ACC112 (cell line): Measurements from ENCODE around the gene MLEC.

Experiments used
- H2AFZ ChIP-seq: fragments of 200-600 bp; sonication (generic); one replicate; pipeline ENCODE4 v1.6.0; 2017; ENCODE audit warnings: antibody characterized with exemption, low read length; ENCODE audit not compliant: unreplicated experiment
- H3K27ac ChIP-seq: fragments of 200-600 bp; sonication (generic); 2 replicates; pipeline ENCODE4 v1.5.1; 2014; ENCODE audit warnings: low read depth, mild to moderate bottlenecking, antibody characterized with exemption, low read length, moderate library complexity
- H3K27me3 ChIP-seq: fragments of 200-600 bp; sonication (generic); 2 replicates; pipeline ENCODE4 v1.6.1; 2014; ENCODE audit warnings: mild to moderate bottlenecking, antibody characterized with exemption, low read length, moderate library complexity, mixed read lengths; ENCODE audit not compliant: insufficient read depth
- H3K36me3 ChIP-seq: fragments of 200-600 bp; sonication (generic); 2 replicates; pipeline ENCODE4 v1.6.1; 2016; ENCODE audit warnings: mild to moderate bottlenecking, antibody characterized with exemption, low read length, moderate library complexity, mixed read lengths; ENCODE audit not compliant: insufficient read depth
- H3K4me1 ChIP-seq: fragments of 200-600 bp; sonication (generic); one replicate; pipeline ENCODE4 v1.6.1; 2016; ENCODE audit warnings: low read length, mixed read lengths; ENCODE audit not compliant: insufficient read depth, unreplicated experiment, control insufficient read depth
- H3K4me3 ChIP-seq: fragments of 200-600 bp; sonication (generic); 2 replicates; pipeline ENCODE4 v1.5.1; 2014; ENCODE audit warnings: mild to moderate bottlenecking, low read depth, low read length
- H3K79me2 ChIP-seq: fragments of 200-600 bp; sonication (generic); one replicate; pipeline ENCODE4 v1.6.0; 2016; ENCODE audit warnings: low read length; ENCODE audit not compliant: control insufficient read depth, unreplicated experiment, insufficient read depth

The MLEC gene

DNA sequence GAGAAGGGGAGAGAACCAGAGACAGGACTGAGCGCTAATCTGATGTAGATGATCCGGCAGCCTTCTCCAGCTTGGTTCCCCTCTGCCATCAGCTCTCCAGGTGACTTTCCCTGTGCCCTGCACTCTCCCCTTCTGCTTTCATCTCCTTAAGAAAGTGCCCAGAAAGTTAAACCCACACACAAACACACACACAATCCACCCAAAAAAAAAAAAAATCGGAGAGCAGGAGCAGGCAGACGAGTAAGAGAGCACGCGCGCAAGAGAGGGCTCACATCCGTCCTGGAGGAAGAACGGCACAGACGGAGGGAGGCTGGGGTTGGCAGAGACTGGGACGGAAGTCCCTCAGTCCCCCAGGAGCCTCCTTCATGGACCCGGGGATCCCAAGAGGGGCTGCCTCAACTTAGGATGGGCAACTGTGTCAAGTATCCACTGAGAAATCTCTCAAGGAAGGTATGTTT is 36.7 kb upstream of the MLEC start:
- H3K79me2 ChIP-seq: no peaks in the 10 kb centered on the region
- H3K27ac ChIP-seq: no peak overlapping the region
- peaks cover 3% of the 10 kb centered on the region for H3K4me1 ChIP-seq
- no peaks in the 10 kb centered on the region for H3K36me3 ChIP-seq
- H2AFZ ChIP-seq: no peak overlapping the region
- peaks cover 14% of the 10 kb centered on the region; the same call in 1 of the 2 replicates for H3K27me3 ChIP-seq
- H3K4me3 ChIP-seq: peak overlapping the region; percentile 69; the same call in 1 of the 2 replicates

DNA sequence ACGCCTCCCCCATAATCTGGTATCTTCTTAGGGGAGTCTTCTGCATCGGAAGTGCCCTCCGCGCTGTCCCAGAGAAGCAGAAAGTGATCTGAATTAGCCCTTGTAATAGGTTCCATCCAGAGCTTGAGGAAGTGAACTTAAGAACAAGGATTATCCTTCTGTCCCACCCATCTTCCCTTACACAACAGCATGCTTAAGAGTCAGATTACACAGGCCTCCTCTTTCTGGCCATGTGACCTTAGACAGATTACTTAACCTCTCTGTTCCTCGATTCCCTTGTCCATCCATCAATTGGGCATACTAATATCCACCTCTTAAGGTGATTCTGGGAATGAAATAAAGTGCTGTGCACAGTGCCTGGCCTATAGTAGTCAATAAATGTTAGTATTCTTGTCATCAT is 35.1 kb upstream of the MLEC start:
- H3K4me3 ChIP-seq: no peak overlapping the region
- H3K36me3 ChIP-seq: no peaks in the 10 kb centered on the region
- H2AFZ ChIP-seq: no peak overlapping the region
- H3K27ac ChIP-seq: no peak overlapping the region
- H3K27me3 ChIP-seq: 0 out of 2 replicates have a peak, but pooled peaks cover 9% of the 10 kb centered on the region
- no peaks in the 10 kb centered on the region for H3K79me2 ChIP-seq
- peaks cover 3% of the 10 kb centered on the region for H3K4me1 ChIP-seq

DNA sequence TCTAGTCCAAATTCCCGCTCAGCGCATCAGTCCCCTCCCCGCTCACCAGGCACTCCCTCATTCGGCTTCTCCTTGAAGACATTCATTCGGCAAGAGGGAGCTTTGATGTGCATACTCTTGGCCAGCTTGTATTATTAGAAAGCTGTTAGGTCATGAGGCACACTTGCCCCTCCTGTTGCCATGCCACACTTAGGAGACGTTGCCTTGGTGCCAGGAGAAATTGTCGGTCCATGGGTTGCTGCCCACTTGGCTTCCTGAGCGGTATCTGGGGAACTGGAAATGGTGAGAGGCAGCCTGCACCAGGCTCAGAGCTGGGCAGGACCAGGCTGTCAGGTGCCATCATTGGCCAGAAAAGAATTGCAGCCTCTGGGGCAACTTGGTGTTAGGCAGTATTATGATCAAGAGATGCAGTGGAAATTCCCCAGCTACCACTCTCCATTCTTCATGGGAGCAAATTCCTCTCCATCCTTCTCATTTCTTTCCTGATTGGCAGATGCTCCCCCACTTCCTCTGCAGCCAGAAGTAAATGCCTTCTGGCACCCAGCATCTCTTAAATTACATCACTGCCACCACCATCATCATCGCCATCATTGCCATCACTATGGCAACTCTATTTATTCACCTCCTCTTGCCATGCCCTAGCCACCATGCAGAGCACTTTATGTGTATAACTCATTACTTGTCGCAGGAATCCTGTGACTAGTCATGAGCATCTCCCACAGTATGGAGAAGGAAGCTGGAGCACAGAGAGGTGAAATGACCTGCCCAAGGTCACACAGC is 34.1 kb upstream of the MLEC start:
- Histone ChIP-seq H3K4me1 (peaks cover 3% of the 10 kb centered on the region), H3K27me3 (0 out of 2 replicates have a peak, but pooled peaks cover 9% of the 10 kb centered on the region), H2AFZ (no peak overlapping the region), H3K36me3 (no peaks in the 10 kb centered on the region), H3K79me2 (no peaks in the 10 kb centered on the region), H3K27ac (no peak overlapping the region), H3K4me3 (no peak overlapping the region)

DNA sequence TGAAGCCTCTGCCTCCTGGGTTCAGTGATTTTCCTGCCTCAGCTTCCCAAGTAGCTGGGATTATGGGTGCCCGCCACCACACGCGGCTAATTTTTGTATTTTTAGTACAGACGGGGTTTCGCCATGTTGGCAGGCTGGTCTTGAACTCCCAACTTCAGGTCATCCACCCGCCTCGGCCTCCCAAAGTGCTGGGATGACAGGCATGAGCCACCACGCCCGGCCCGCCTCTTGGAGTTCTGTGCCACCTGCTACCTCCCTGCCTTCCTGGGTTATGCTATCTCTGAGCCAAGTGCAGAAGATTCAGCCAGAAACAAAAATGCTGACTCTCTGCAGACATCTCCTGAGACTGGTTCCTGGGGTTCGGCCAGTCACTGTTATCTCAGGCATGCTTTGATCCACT is 33.3 kb upstream of the MLEC start:
- H3K4me3 ChIP-seq: no peak overlapping the region
- H3K79me2 ChIP-seq: no peaks in the 10 kb centered on the region
- H3K36me3 ChIP-seq: no peaks in the 10 kb centered on the region
- no peak overlapping the region for H2AFZ ChIP-seq
- H3K27me3 ChIP-seq: 0 out of 2 replicates have a peak, but pooled peaks cover 9% of the 10 kb centered on the region
- peaks cover 3% of the 10 kb centered on the region for H3K4me1 ChIP-seq
- no peak overlapping the region for H3K27ac ChIP-seq

DNA sequence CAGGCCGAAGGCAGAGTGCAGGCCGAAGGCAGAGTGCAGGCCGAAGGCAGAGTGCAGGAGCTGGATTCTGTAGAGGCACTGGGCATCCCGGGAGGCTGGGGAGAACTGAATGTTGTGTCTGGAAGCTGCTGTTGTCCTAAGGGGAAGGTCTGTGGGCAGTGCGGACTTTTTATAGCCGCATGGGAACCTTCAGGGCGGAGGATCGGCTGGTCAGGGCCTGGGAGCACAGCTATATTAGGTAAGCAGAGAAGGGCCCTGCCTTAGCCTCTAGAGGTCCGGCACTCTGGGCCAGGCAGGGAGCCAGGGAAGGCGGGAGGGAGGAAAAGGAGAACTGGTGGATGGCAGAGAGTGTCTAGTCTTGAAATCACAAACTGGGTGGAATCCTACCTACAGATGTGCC is 32.3 kb upstream of the MLEC start:
- Histone ChIP-seq H3K4me1 (peaks cover 3% of the 10 kb centered on the region), H3K27me3 (0 out of 2 replicates have a peak, but pooled peaks cover 9% of the 10 kb centered on the region), H3K4me3 (no peak overlapping the region), H3K36me3 (no peaks in the 10 kb centered on the region), H3K27ac (no peak overlapping the region), H2AFZ (no peak overlapping the region), H3K79me2 (no peaks in the 10 kb centered on the region)

DNA sequence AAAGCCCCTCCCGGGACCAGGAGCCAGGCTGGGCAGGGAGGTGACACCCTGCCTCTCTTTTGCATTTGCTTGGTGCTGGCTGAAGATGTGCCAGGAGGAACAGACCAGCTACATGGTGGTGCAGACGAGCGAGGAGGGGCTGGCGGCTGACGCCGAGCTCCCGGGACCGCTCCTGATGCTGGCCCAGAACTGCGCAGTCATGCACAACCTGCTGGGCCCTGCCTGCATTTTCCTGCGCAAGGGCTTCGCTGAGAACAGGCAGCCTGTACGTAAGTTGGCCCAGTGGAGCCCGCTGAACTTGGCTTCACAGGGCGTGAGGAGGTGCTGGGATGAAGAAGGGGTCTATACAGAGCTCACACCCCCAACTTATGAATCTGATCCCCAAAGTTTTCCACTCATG is 30.9 kb upstream of the MLEC start:
- Histone ChIP-seq H2AFZ (no peak overlapping the region), H3K4me1 (no peaks in the 10 kb centered on the region), H3K36me3 (no peaks in the 10 kb centered on the region)

DNA sequence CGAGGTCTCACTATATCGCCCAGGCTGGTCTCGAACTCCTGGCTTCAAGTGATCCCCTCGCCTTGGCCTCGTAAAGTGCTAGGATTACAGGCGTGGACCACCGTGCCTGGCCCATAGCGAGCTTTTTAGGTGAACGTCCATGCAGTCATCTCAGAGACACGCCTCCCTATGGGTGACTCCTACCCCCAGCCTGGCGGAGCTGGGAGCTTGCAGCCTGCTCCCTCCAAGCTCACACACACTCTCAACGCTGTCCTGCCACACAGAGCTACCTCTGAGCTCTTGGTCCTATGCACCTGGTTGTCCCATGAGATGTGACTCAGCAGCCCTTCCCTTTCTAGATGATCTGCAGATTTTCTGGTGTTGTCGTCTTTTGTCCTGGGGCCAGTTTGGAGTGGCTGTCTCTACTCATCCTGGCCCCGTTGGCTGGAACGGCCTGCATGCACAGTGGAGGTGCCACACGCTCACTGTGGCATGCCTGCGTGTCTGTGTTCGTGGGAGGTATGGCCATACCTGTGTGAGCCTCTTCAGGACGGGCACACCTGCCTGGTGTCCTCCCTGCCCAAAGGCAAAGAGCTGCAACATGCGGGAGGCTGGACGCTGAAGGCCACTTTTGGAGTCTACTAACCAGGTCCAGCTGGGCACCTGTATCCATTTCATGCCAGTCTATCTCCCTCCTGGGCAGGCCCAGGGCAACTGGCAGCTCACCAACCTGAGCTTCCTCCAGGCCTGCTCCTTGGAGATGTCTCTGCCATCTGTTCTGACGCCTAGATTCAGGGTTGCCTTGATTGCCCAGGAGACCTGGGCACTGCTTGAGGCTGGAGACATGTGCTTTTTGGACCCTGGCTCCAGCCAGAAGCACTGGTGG is 28.4 kb upstream of the MLEC start:
- Histone ChIP-seq H3K79me2 (no peaks in the 10 kb centered on the region), H3K4me3 (no peak overlapping the region), H3K36me3 (no peaks in the 10 kb centered on the region), H2AFZ (no peak overlapping the region), H3K27ac (no peak overlapping the region), H3K4me1 (no peaks in the 10 kb centered on the region), H3K27me3 (peaks cover 8% of the 10 kb centered on the region; the same call in 1 of the 2 replicates)

More for the DNA sequence above, 30.9 kb upstream of the MLEC start:
- H3K27ac ChIP-seq: no peak overlapping the region
- H3K4me3 ChIP-seq: no peak overlapping the region
- H3K27me3 ChIP-seq: peaks cover 3% of the 10 kb centered on the region; the same call in 1 of the 2 replicates
- no peaks in the 10 kb centered on the region for H3K79me2 ChIP-seq

DNA sequence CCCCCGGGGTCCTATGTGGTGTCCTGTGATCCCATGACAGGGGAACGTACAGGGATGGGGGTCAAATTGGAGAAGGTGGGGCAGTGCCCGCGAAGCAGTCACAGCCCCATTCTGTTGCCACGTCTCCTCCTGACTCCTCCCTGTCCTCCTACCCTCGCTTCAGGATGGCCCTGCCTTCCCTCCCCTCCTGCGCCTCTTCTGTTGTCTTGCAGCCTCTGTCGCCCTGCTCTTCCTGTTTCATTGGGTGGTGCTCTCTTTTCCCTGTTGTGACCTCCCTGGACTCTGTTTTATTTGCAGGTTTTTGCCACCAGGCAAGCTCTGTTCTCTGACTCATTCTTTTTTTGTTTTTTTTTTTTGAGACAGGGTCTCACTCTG is 27.8 kb upstream of the MLEC start:
- no peak overlapping the region for H3K27ac ChIP-seq
- no peaks in the 10 kb centered on the region for H3K36me3 ChIP-seq
- H3K4me1 ChIP-seq: no peaks in the 10 kb centered on the region
- no peaks in the 10 kb centered on the region for H3K79me2 ChIP-seq
- H3K4me3 ChIP-seq: no peak overlapping the region
- H3K27me3 ChIP-seq: peaks cover 8% of the 10 kb centered on the region; the same call in 1 of the 2 replicates
- H2AFZ ChIP-seq: no peak overlapping the region

DNA sequence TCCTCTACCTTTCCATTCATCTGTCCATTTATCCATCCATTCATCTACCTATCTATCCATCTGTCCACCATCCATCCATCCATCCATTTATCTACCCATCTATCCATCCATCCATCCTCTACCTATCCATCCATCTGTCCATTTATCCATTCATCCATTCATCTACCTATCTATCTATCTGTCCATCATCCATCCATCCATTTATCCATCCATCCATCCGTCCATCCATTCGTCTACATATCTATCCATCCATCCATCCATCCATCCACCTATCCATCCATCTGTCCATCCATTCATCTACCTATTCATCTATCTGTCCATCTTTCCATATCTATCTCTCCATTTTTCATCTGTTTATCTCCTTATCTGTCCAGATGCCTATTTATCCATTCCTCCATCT is 25.5 kb upstream of the MLEC start:
- H3K27me3 ChIP-seq: peaks cover 8% of the 10 kb centered on the region; the same call in 1 of the 2 replicates
- no peak overlapping the region for H3K4me3 ChIP-seq
- no peaks in the 10 kb centered on the region for H3K79me2 ChIP-seq
- H3K4me1 ChIP-seq: no peaks in the 10 kb centered on the region
- H3K36me3 ChIP-seq: no peaks in the 10 kb centered on the region
- H3K27ac ChIP-seq: no peak overlapping the region
- no peak overlapping the region for H2AFZ ChIP-seq

DNA sequence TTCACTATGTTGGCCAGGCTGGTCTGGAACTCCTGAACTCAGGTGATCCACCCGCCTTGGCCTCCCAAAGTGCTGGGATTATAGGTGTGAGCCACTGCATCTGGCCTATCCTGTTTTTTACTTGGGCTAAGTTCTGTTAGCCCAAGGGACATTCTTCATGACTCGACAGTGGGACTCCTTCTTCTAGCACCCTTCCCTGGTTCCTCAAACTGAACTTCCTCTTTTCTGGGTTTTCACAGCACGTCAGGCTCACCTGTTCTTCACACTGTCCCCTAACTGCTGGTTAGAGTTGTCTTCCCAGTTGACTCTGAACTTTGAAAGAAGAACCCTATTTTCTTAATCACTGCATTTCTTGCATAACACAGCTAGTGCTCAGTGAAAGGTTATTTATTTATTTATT is 24.1 kb upstream of the MLEC start:
- Histone ChIP-seq H3K4me1 (no peaks in the 10 kb centered on the region), H3K4me3 (no peak overlapping the region), H3K27me3 (peaks cover 8% of the 10 kb centered on the region; the same call in 1 of the 2 replicates), H3K79me2 (no peaks in the 10 kb centered on the region), H3K36me3 (no peaks in the 10 kb centered on the region), H3K27ac (no peak overlapping the region), H2AFZ (no peak overlapping the region)
